DMS53 treated with DMSO at 0.1 percent for 48 hours (cell line): ENCODE data around the gene KIF13A.

Experiments used
- DNase-seq: peaks from one replicate; lab custom pipeline; 2025; ENCODE audit not compliant: unreplicated experiment; lab: John Stamatoyannopoulos, UW

Gene KIF13A

GRCh38 chr6:17730078-17730704 is 257.2 kb downstream of the KIF13A start:
- no peak for DNase-seq

DNA sequence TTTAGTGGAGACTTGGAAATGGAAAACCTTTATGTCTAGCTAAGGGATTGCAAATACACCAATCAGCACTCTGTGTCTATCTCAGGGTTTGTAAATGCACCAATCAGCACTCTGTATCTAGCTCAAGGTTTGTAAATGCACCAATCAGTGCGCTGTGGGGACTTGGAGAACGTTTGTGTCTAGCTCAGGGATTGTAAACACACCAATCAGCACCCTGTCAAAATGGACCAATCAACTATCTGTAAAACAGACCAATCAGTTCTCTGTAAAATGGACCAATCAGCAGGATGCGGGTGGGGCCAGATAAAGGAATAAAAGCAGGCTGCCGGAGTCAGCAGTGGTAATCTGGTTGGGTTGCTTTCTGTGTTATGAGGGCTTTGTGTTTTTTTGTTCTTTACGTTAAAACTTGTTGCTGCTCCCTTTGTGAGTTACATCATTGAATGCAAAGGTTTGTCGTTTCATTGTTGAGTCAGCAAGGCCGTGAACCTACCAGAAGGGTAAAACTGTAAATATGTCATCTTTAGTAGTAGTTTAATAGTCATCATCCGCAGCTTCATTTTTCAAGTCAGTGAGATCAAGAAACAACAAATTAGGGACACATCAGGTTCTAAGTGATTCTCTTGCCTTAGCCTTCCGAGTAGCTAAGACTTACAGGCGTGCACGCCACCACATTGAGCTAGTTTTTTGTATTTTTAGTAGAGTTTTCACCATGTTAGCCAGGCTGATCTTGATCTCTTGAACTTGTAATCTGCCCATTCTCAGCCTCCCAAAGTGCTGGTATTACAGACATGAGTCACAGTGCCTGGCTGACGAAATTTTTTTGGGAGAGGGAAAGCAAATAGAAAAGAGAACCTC is 258.0 kb downstream of the KIF13A start:
- DNase-seq: no peak

- DNase-seq: no peak
Observed at GRCh38 chr6:17728551-17729222, 258.7 kb downstream of the KIF13A start.

DNA sequence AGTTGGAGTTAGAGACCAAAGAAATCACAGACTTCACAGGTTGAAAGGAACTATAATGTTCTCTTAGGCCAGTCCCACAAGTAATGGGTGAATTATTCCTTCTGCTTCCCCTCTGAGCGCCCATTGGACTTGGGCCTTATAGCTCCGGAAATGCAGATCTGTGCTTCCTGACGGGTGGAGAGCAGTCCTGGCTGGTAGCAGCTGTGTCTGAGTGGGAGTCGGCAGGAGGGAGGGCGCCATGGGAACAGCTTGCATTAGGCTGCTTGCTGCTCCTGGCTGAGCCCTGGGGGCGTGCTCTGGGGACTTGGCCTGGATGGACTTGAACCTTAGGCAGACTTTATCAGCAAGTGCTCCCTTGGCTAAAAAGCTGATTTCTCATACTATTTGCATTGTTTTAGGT is 262.4 kb downstream of the KIF13A start:
- DNase-seq: no peak

GRCh38 chr6:17724341-17724740 is 263.1 kb downstream of the KIF13A start:
- no peak for DNase-seq

- no peak for DNase-seq
Observed at GRCh38 chr6:17721671-17722070, 265.8 kb downstream of the KIF13A start.

DNA sequence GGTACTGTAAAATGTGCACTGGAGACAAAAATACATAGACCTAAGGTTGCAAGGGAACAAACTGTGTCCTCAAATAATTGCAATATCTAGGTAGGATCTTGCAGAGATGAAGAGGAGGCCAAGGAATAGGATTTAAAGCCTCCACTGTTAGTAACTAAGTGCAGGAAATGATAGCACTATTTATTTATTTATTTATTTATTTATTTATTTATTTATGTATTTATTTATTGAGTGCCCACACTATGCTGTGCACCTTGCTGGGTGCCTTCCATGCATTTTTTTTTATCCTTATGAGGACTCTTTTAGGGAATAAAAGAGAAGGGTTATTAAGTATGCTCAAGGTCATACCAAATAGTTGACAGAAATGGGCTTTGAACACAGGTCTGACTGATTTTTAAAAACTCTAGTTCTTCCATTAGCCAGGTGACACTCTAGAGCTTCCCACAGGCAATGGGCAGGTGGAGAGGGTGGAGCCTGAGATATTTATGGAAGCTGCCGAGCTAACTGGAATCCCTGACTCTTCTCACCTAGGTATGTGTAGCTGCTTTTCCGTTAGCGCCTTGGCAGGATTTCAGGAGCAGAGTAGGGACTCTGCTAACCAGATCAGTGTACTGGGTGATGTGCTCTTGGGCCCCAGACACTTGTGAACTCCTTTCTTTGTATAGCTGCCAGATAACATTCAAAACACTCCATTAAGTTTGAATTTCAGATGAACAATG is 268.0 kb downstream of the KIF13A start:
- DNase-seq: peak; percentile 27

GRCh38 chr6:17716221-17716620 is 271.2 kb downstream of the KIF13A start:
- no peak for DNase-seq

DNA sequence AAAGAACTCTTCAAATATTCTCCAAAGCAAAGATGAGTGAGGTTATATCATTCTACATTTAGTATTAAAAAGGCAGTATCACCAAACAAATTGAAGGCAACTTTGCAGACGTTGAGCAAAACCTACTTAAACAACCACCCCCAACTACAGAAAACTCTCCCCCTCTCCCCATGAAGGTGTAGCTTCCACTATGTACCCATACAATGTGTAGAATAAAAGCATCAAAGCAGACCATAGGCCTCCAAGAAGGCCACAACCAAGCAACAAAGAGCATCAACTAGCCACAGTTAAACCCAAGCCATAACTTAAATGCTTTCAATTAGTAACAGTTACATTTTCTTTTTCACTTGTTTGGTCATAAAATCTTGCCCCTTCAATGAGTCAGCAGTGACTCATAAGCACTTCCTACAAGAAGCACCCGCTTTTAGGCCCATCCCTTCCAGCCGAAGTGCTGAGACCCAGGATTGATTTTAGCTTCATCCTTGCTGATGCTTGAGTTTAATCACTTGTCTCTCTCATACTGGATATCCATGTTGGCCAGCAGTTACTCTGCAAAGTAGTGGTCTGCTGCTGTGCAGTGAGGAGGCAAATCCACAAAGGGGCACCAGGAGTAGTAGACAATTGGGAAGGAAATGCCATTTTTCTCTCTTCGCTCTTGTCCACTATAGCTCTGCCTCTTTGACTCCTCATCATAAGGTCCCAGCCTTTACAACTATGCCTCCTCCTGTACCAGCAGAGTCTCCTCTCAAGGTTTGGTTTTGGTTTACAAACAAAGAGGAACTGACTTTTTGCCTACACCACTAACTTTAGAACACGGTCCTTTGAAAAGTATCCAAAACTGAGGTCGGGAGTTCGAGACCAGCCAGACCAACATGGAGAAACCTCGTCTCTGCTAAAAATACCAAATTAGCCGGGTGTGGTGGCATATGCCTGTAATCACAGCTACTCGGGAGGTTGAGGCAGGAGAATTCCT is 272.3 kb downstream of the KIF13A start:
- no peak for DNase-seq

GRCh38 chr6:17714177-17714576 is 273.3 kb downstream of the KIF13A start:
- DNase-seq: no peak

GRCh38 chr6:17712576-17712975 is 274.9 kb downstream of the KIF13A start:
- no peak for DNase-seq

GRCh38 chr6:17710331-17710730 is 277.1 kb downstream of the KIF13A start:
- no peak for DNase-seq

DNA sequence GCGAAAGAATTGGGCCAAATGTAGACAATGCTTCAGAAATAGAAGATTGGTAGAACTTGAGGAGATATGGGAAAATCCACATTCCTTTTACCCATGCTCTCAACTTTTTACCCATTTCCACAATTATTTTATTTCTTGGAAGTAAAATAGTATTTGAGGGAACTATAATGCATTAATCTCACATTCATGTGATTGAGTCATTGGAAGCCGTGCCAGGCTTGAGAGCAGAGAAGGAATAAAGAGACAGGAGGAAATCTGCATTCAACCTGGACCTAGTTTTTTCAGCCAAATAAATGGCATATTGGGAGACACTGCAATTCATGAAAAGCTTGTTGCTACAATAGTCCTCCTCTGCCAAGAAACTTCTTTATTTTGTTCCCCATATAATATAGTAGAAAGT is 278.0 kb downstream of the KIF13A start:
- DNase-seq: no peak
